HG03066 (cell line): ENCODE results near the gene PAWR.
"Not testable (repeated sequence)": the region's sequence is repeated elsewhere in the genome, so short reads cannot be mapped to it uniquely, and the experiment has no call there.

ENCODE experiments used
- ATAC-seq: cut with Tn5 transposase; IDR thresholded peaks from one replicate; pipeline ENCODE4 v1.9.1; 2021; ENCODE audit warnings: low read depth; ENCODE audit not compliant: unreplicated experiment

PAWR gene

DNA sequence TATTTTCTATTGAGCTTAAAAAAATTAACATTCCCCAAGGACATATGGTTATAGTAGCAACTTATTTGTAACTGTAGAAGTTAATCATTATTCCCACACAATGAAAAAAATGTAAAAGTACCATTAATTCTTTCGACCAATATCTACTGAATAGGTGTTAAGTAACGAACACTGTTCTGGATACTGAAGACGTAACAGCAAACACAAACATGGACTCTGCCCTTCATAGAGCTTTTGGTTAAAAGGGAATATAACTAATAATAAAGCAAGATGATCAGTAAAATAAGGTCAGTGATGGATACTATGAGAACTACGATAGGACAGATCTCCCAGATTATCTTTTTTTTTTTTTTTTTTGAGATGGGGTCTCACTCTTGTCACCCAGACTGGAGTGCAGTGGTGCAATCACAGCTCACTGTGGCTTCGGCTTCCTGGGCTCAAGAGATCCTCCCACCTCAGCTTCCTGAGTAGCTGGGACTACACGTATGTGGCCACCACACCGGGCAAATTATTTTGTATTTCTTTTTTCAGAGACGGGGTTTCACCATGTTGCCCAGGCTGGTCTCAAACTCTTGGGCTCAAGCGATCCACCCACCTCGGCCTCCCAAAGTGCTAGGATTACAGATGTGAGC is 93.9 kb downstream of the PAWR start:
- no peak for ATAC-seq

DNA sequence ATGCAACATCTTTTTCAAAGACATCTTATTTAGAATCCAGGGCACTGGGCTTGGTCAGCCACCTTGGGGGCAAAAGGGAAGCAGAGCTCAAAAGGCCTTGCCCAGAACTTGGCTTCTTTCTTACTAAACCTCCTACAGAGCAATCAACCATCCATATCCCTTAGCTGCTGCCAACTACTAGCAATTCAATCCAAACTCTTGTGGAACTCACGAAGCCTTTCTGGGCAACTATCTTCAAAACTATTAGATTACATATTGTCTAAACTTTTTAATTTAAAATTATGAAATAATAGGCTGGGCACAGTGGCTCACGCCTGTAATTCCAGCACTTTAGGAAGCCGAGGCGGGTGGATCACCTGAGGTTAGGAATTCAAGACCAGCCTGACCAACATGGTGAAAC is 95.5 kb downstream of the PAWR start:
- no peak for ATAC-seq

- ATAC-seq, result no peak
These were observed 97.9 kb downstream of the PAWR start for GRCh38 chr12:79592865-79593264.

- ATAC-seq, result no peak
These were observed 98.8 kb downstream of the PAWR start for GRCh38 chr12:79591988-79592387.

- ATAC-seq, result no peak
These were observed 100.0 kb downstream of the PAWR start for GRCh38 chr12:79590751-79591150.

DNA sequence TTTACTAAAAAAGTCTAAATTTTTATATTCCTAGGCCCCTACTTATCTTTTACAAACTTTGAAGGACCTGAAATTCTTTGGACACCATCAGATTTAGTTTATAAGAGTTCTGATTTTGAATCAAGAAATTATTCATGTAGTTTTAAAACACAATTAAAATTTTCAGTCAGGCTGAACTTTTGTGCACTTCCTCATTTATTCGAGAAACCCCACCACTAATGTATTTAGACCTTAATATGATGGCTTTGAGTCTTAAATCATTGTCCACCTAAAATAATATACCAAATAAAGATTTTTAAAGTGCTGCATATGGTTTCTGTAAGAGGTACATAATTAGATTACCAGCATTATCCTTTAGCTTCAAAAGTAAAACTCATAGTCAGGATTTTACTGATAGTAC is 103.4 kb downstream of the PAWR start:
- ATAC-seq, result no peak

DNA sequence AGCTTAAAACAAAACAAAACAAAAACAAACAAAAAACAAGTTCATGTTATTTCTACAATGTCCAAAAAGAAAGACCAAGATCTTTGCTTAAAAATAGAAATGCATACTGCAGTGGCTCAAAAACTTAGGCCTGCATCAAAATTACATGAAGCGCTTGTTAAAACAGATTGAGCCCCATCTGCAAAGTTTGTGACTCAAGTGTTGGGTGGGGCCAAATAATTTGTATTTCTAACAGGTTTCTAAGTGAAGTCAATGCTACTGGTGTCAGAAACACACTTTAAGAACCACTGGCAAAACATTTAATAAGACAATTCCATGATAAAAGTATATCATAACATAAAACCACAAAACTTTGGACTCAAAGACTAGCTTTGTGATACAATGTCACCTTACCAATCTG is 105.6 kb downstream of the PAWR start:
- ATAC-seq, result no peak

DNA sequence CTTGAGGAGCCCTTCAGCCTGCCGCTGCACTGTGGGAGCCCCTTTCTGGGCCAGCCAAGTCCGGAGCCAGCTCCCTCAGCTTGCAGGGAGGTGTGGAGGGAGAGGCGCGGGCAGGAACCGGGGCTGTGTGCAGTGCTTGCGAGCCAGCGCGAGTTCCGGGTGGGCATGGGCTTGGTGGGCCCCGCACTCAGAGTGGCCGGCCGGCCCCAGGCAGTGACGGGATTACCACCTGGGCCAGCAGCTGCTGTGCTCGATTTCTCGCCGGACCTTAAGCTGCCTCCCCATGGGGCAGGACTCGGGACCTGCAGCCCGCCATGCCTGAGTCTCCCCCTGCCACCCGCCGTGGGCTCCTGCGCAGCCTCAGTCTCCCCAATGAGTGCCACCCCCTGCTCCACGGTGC is 116.9 kb downstream of the PAWR start:
- ATAC-seq, result no peak

GRCh38 chr12:79569679-79570078 is 121.1 kb downstream of the PAWR start:
- no peak for ATAC-seq

DNA sequence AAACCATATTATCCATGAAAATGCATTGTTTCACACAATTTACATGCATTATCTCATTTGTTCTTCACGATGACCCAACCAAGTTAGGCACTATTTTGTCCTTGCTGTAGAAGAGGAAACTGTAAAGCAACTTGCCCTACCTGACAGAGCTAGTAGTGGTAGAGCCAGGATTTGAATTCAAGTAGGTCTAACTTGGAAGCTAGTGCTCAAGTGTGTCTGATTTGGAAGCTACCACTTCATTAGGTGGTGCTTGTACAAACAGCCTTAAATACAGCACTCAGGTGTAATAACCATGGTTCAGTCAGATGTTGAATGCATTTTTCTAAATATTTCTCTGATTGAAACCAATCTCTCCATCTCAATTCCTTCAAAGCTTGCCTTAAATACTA is 123.6 kb downstream of the PAWR start:
- ATAC-seq, result no peak

DNA sequence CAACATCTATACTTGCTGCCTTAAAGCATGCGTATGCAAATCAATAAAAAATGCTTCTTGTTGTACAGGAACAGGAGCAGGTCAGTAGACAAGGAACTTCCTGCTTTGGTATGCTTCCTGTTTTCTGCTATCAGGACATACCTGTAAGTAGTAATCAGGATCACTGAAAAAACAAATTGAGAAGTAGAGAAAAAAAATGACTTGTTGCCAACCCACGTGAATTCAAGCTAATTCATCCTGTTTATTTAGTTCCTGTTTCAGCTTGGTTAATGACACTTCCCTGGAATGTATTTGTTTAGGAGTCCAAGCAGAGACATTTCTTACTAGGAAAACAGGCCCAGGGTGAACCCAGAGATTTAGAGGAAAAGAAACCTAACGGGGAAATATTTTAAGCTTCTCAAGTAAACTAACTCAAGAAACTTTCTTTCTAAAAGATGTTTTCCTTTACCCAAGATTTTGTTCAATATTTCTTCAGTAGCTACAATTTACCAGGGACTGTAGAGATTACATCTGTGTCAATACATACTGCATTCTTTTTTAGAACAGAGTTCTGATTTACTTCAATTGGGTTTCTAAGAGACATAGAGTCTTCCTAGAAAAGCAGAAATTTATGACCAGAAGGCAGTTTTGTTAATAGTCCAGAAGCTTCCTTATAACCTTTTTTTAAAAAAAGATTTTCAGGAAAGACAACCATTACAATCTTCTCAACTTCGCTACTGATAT is 124.2 kb downstream of the PAWR start:
- no peak for ATAC-seq

GRCh38 chr12:79564727-79565350 is 125.9 kb downstream of the PAWR start:
- ATAC-seq, result not testable (repeated sequence)

GRCh38 chr12:79563021-79563740 is 127.6 kb downstream of the PAWR start:
- no peak for ATAC-seq

- ATAC-seq, result no peak
These were observed 129.2 kb downstream of the PAWR start for GRCh38 chr12:79561401-79562132.

DNA sequence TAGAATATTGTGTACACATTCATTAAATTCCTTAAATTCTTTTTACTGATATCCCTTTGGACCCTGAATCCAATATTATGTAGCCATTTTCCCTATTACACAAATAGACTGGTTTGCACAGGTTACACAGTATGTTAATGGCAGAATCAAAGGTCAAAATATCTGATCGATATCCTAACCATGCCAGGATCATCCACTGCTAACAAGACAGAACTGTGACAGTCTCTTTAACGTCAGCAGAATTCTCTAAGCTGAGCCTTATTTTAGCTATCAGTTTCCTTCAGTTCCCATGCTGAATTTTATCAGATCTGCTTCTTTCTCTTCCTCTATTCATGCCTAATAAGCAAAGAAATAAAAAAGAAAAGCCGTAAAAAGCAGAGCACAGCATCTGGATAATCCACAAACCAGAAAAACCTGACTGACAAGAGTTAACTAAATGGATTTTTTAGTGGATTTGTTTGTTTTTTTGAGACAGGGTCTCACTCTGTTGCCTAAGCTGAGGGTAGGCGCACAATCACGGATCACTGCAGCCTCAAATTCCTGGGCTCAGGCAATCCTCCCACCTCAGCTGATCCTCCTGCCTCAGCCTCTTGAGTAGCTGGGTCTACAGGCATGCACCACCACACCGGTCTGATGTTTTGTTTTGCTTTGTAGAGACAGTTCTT is 130.4 kb downstream of the PAWR start:
- ATAC-seq, result no peak

DNA sequence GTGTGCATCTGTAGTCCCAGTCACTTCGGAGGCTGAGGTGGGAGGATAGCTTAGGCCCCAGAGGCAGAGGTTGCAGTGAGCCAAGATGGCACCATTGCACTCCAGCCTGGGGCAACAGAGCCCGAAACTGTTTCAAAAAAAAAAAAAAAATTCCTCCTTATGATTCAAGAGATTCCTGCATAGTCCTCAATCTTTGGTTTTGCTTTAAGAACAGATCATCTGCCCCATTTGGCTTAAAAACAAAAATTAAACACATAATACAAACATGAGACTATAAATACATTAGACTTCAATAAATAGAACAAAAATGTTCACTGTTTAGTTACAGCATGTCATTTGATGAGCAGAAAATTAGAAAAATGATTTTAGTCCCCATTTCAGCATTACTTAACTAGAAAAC is 131.2 kb downstream of the PAWR start:
- no peak for ATAC-seq

DNA sequence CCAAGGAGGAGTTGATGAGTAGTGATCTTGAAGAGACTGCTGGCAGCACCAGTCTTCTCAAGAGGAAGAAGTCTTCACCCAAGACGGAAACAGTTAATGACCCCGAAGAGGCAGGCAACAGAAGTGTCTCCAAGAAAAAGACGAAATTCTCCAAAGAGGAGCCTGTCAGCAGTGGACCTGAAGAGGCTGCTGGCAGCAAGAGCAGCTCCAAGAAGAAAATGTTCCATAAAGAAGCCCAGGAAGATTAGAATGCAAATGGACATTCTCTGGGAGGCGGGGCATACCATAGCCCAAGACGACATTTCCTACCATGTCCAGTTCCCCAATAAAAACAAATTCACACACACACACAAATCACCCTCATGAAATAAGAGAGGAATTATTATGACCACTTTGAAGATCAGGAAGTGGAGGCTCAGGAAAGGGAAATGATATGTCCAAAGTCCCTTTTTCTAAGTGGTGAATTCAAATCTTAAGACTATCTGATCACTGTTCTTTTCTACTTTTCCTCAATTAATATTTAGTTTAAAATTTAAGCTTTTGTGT is 131.8 kb downstream of the PAWR start:
- no peak for ATAC-seq

- ATAC-seq, result no peak
These were observed 133.0 kb downstream of the PAWR start for GRCh38 chr12:79557690-79558315.
